H9 (cell line): Measurements from ENCODE around the gene SLC5A2. TPM values are rescaled to one million over a fixed set of nuclear protein-coding genes. Genes with fewer than 3 reads are reported as not detected.

ENCODE experiments used
- DNase-seq: peaks from one replicate; pipeline ENCODE4 v3.0.0-alpha.2; 2017
- H2AFZ ChIP-seq: one replicate; pipeline ENCODE4 v1.6.1; 2013; ENCODE audit warnings: mild to moderate bottlenecking, low read length, control low read depth, moderate library complexity
- H2AK5ac ChIP-seq: 2 replicates; pipeline ENCODE4 v1.6.1; 2013; ENCODE audit warnings: low read length, control low read depth, mixed read lengths; ENCODE audit not compliant: insufficient read length
- H2BK120ac ChIP-seq: one replicate; pipeline ENCODE4 v1.6.1; 2013; ENCODE audit warnings: low read depth, mild to moderate bottlenecking, low read length, control low read depth, inconsistent platforms; ENCODE audit not compliant: poor library complexity, severe bottlenecking
- H2BK12ac ChIP-seq: 2 replicates; pipeline ENCODE4 v1.6.1; 2013; ENCODE audit warnings: low read length, control low read depth, mixed read lengths, low read depth; ENCODE audit not compliant: insufficient read length
- H2BK15ac ChIP-seq: 2 replicates; pipeline ENCODE4 v1.6.1; 2013; ENCODE audit warnings: low read depth, low read length, control low read depth
- H2BK20ac ChIP-seq: one replicate; pipeline ENCODE4 v1.6.1; 2013; ENCODE audit warnings: low read depth, mild to moderate bottlenecking, low read length, control low read depth, inconsistent platforms; ENCODE audit not compliant: poor library complexity, severe bottlenecking
- H2BK5ac ChIP-seq: 2 replicates; pipeline ENCODE4 v1.6.1; 2013; ENCODE audit warnings: low read length, control low read depth, mixed read lengths; ENCODE audit not compliant: insufficient read length
- H3K14ac ChIP-seq: 2 replicates; pipeline ENCODE4 v1.6.1; 2013; ENCODE audit warnings: low read length, control low read depth; ENCODE audit not compliant: insufficient read depth
- H3K18ac ChIP-seq: 2 replicates; pipeline ENCODE4 v1.6.1; 2013; ENCODE audit warnings: low read depth, mild to moderate bottlenecking, mixed read lengths, low read length, control low read depth; ENCODE audit not compliant: insufficient read length
- H3K23ac ChIP-seq: 2 replicates; pipeline ENCODE4 v1.6.1; 2013; ENCODE audit warnings: low read length, control low read depth, mixed read lengths, low read depth; ENCODE audit not compliant: insufficient read length
- H3K23me2 ChIP-seq: 2 replicates; pipeline ENCODE4 v1.6.1; 2013; ENCODE audit warnings: low read depth, mild to moderate bottlenecking, mixed read lengths, low read length, control low read depth; ENCODE audit not compliant: insufficient read length, poor library complexity, severe bottlenecking
- H3K27ac ChIP-seq: 2 replicates; pipeline ENCODE4 v1.5.1; 2013; ENCODE audit warnings: low read length, control low read depth, mixed read lengths, low read depth; ENCODE audit not compliant: insufficient read length
- H3K27me3 ChIP-seq: 2 replicates; pipeline ENCODE4 v1.6.1; 2013; ENCODE audit warnings: low read length, control low read depth, inconsistent platforms; ENCODE audit not compliant: insufficient read depth
- H3K4ac ChIP-seq: 2 replicates; pipeline ENCODE4 v1.6.1; 2013; ENCODE audit warnings: low read depth, mild to moderate bottlenecking, control low read depth, inconsistent platforms, low read length, moderate library complexity
- H3K4me1 ChIP-seq: 2 replicates; pipeline ENCODE4 v1.6.1; 2013; ENCODE audit warnings: low read length, control low read depth, inconsistent platforms; ENCODE audit not compliant: insufficient read depth
- H3K4me2 ChIP-seq: 2 replicates; pipeline ENCODE4 v1.6.1; 2013; ENCODE audit warnings: low read length, control low read depth, mixed read lengths; ENCODE audit not compliant: insufficient read length, insufficient read depth
- H3K56ac ChIP-seq: 2 replicates; pipeline ENCODE4 v1.6.1; 2013; ENCODE audit warnings: low read depth, mild to moderate bottlenecking, mixed read lengths, low read length, control low read depth; ENCODE audit not compliant: insufficient read length
- H3K79me1 ChIP-seq: 2 replicates; pipeline ENCODE4 v1.6.1; 2013; ENCODE audit warnings: low read depth, mild to moderate bottlenecking, moderate library complexity, low read length, control low read depth, inconsistent platforms; ENCODE audit not compliant: insufficient read depth, poor library complexity, severe bottlenecking
- H3K79me2 ChIP-seq: 2 replicates; pipeline ENCODE4 v1.6.1; 2013; ENCODE audit warnings: low read length, control low read depth, inconsistent platforms; ENCODE audit not compliant: insufficient read depth
- H3K9ac ChIP-seq: 2 replicates; pipeline ENCODE4 v1.6.1; 2013; ENCODE audit warnings: low read length, control low read depth, mixed read lengths; ENCODE audit not compliant: insufficient read length; ENCODE audit errors: extremely low read depth
- H3K9me3 ChIP-seq: one replicate; pipeline ENCODE4 v1.6.1; 2013; ENCODE audit warnings: low read depth, low read length, inconsistent platforms; ENCODE audit not compliant: control insufficient read depth
- H3T11ph ChIP-seq: one replicate; pipeline ENCODE4 v1.6.1; 2013; ENCODE audit warnings: mild to moderate bottlenecking, low read length, control low read depth, inconsistent platforms
- H4K20me1 ChIP-seq: one replicate; pipeline ENCODE4 v1.6.1; 2013; ENCODE audit not compliant: control insufficient read depth, insufficient read length, insufficient read depth
- H4K5ac ChIP-seq: 2 replicates; pipeline ENCODE4 v1.6.1; 2013; ENCODE audit warnings: low read depth, mild to moderate bottlenecking, mixed read lengths, low read length, control low read depth; ENCODE audit not compliant: insufficient read length
- H4K8ac ChIP-seq: replicated peaks from 2 replicates; pipeline ENCODE4 v1.6.1; 2013; ENCODE audit warnings: low read length, control low read depth, mixed read lengths, low read depth; ENCODE audit not compliant: insufficient read length
- H4K91ac ChIP-seq: 2 replicates; pipeline ENCODE4 v1.6.1; 2013; ENCODE audit warnings: low read depth, mild to moderate bottlenecking, moderate library complexity, mixed read lengths, low read length, control low read depth; ENCODE audit not compliant: insufficient read length
- H3K27ac Mint-ChIP-seq, 3 experiments: 2 replicates in 2 of 3; 3 replicates in 1 of 3; pipeline ENCODE4 v1.8.0; 2020 to 2021; ENCODE audit warnings: mixed read lengths in 3 of 3, mild to moderate bottlenecking in 1 of 3, moderate library complexity in 1 of 3
- H3K27me3 Mint-ChIP-seq: 2 replicates; pipeline ENCODE4 v1.8.0; 2021; ENCODE audit warnings: low read depth, mild to moderate bottlenecking, moderate library complexity, mixed read lengths
- H3K36me3 Mint-ChIP-seq, 3 experiments: 2 replicates in 2 of 3; 3 replicates in 1 of 3; pipeline ENCODE4 v1.8.0; 2020 to 2021; ENCODE audit warnings: low read depth in 3 of 3, mixed read lengths in 3 of 3; ENCODE audit not compliant: insufficient read depth in 1 of 3
- H3K4me1 Mint-ChIP-seq, 2 experiments: 2 replicates each; pipeline ENCODE4 v1.8.0; 2020; ENCODE audit warnings: mixed read lengths in 2 of 2
- H3K4me3 Mint-ChIP-seq, 2 experiments: 2 replicates in 1 of 2; 3 replicates in 1 of 2; pipeline ENCODE4 v1.8.0; 2020 to 2021; ENCODE audit warnings: mild to moderate bottlenecking in 2 of 2, mixed read lengths in 2 of 2, moderate library complexity in 1 of 2
- H3K9me3 Mint-ChIP-seq, 2 experiments: 2 replicates in 1 of 2; 3 replicates in 1 of 2; pipeline ENCODE4 v1.8.0; 2020; ENCODE audit warnings: mild to moderate bottlenecking in 2 of 2, mixed read lengths in 2 of 2, moderate library complexity in 1 of 2
- CTCF ChIP-seq: fragments of 200-600 bp; sonication (generic); conservative IDR thresholded peaks from 3 replicates; pipeline ENCODE4 v1.8.0; 2021; ENCODE audit warnings: antibody characterized with exemption, mild to moderate bottlenecking
- WGBS: extraction: QIAGEN DNeasy Blood & Tissue Kit; methylation state at CpG from one replicate; pipeline ENCODE4 v1.1.7; 2013; ENCODE audit warnings: missing lambda C conversion rate, low lambda C conversion rate, mixed read lengths; ENCODE audit not compliant: insufficient read length; ENCODE audit errors: extremely low coverage; 5-methylcytosine and 5-hydroxymethylcytosine counted together
- total RNA-seq: library from RNA; stranded (reverse); gene quantifications from 2 replicates; pipeline ENCODE4 v1.2.1, GENCODE V29; 2021

SLC5A2 gene
- total RNA-seq, 1 experiment from 2014 or later, result 0.52 TPM

GRCh38 chr16:31532896-31533295 lies 50.0 kb downstream of the SLC5A2 start:
- no peak overlapping the region for H2BK120ac ChIP-seq
- H3K27me3 Mint-ChIP-seq, result peaks cover 21% of the 10 kb centered on the region

More at GRCh38 chr16:31532896-31533295, 50.0 kb downstream of the SLC5A2 start:
- Mint-ChIP-seq H3K9me3 (peaks cover 6 to 7% of the 10 kb centered on the region in 2 experiments; a peak in 2 of 5 replicates), H3K36me3 (no peaks in the 10 kb centered on the region), H3K4me3 (no peak overlapping the region), H3K27ac (no peak overlapping the region; a peak in 1 of 7 replicates), H3K4me1 (peaks cover 14 to 20% of the 10 kb centered on the region in 2 experiments)
- Histone ChIP-seq H3K4me1 (peaks cover 5% of the 10 kb centered on the region; the same call in 1 of the 2 replicates), H3K14ac (no peak overlapping the region), H2BK15ac (no peak overlapping the region), H3K18ac (no peak overlapping the region), H2BK5ac (no peak overlapping the region), H2AK5ac (no peak overlapping the region), H3K27me3 (peaks cover 10% of the 10 kb centered on the region; the same call in 1 of the 2 replicates), H2AFZ (no peak overlapping the region), H3K9me3 (no peaks in the 10 kb centered on the region), H2BK12ac (no peak overlapping the region), H2BK20ac (no peak overlapping the region), H4K91ac (no peak overlapping the region), H3K23me2 (peaks cover 26% of the 10 kb centered on the region), H3K27ac (no peak overlapping the region), H4K5ac (no peak overlapping the region), H3T11ph (no peak overlapping the region), H3K79me2 (no peaks in the 10 kb centered on the region), H3K56ac (no peak overlapping the region), H3K4me2 (no peak overlapping the region), H3K79me1 (no peaks in the 10 kb centered on the region), H3K9ac (no peak overlapping the region), H3K23ac (no peak overlapping the region), H4K20me1 (no peaks in the 10 kb centered on the region), H3K4ac (no peak overlapping the region), H4K8ac (no peak overlapping the region)
- no peak for DNase-seq
- TF ChIP-seq CTCF, result no peak
- no CpG with 5 or more reads among the region's 4 CpGs for WGBS
